ENCODE data around the gene GABBR1. TPM values are rescaled to one million over a fixed set of nuclear protein-coding genes. Genes with fewer than 3 reads are reported as not detected.
A peak's percentile ranks its signal among the peaks of the same experiment; 100 is the strongest.

Gene GABBR1
- total RNA-seq, 8 experiments from 2014 or later, result 6.4 to 53.2 (median 40.3) TPM

GRCh38 chr6:29525311-29525639 is 107.7 kb downstream of the GABBR1 start:
- WGBS, 10 experiments, result 0 to 14% (median 0%) methylated on average over 1 of the region's 1 CpG; no CpG with 5 or more reads in 1 of the 10 experiments
- Histone ChIP-seq H3K4me3 (no peak overlapping the region), H3K27ac (no peak overlapping the region), H3K4me1 (replicated peaks in 1 of 2) (no peaks in the 10 kb centered on the region)
- no peak for ATAC-seq (replicated peaks in 6 of 8)
- in situ Hi-C loops (cut with MboI; ENCODE audit: low pct_unique_long_range_greater_than_20kb in 2 of 9, low sequenced_read_pairs in 9 of 9, unreplicated experiment in 9 of 9), result no loop called here

- no peak for ATAC-seq (replicated peaks in 6 of 8)
- Histone ChIP-seq H3K4me3 (no peak overlapping the region), H3K27ac (no peak overlapping the region), H3K4me1 (replicated peaks in 1 of 2) (no peaks in the 10 kb centered on the region)
- in situ Hi-C loops (cut with MboI; ENCODE audit: low pct_unique_long_range_greater_than_20kb in 2 of 9, low sequenced_read_pairs in 9 of 9, unreplicated experiment in 9 of 9), result no loop called here
- 0 to 77% (median 43%) methylated on average over 1 to 7 of the region's 7 CpGs for WGBS, 10 experiments
Measured at GRCh38 chr6:29524444-29525310, 108.3 kb downstream of the GABBR1 start.

GRCh38 chr6:29524044-29524443 is 108.9 kb downstream of the GABBR1 start:
- Histone ChIP-seq H3K4me1 (replicated peaks in 1 of 2) (no peaks in the 10 kb centered on the region), H3K4me3 (no peak overlapping the region), H3K27ac (no peak overlapping the region)
- no peak for ATAC-seq (replicated peaks in 6 of 8)
- WGBS, 10 experiments, result 0 to 94% (median 72%) methylated on average over 1 to 2 of the region's 2 CpGs
- in situ Hi-C loops (cut with MboI; ENCODE audit: low pct_unique_long_range_greater_than_20kb in 2 of 9, low sequenced_read_pairs in 9 of 9, unreplicated experiment in 9 of 9), result no loop called here

DNA sequence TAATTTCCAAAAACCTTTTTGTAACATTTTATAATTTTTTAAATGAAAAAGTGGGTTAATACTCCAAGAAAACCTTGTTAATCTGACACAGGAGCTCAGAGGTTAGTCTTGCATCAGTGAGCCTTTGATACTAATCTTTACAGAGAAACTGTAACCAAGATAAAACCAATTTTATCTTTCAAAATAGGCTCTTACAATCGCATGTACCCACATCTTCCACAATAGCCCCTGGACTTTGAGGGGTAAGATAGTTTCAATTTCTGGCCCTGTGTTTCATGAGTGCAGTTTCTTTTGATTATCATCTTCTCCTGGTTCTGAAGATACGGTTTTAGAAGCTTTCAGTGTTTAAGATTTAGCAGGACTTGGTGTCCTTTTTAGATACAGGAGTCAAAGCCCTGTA is 110.8 kb downstream of the GABBR1 start:
- H3K4me1 ChIP-seq (replicated peaks in 1 of 2), result no peaks in the 10 kb centered on the region
- in situ Hi-C loops (cut with MboI; ENCODE audit: low pct_unique_long_range_greater_than_20kb in 2 of 9, low sequenced_read_pairs in 9 of 9, unreplicated experiment in 9 of 9), result no loop called here
- ATAC-seq (replicated peaks in 6 of 8), result no peak
- no peak overlapping the region for H3K4me3 ChIP-seq
- 0 to 100% (median 47%) methylated on average over 1 to 2 of the region's 2 CpGs for WGBS, 10 experiments
- no peak overlapping the region for H3K27ac ChIP-seq

- H3K4me3 ChIP-seq, result no peak overlapping the region
- no peak overlapping the region for H3K27ac ChIP-seq
- no peak for ATAC-seq (replicated peaks in 6 of 8)
- 0 to 100% (median 32%) methylated on average over 1 to 6 of the region's 8 CpGs; no CpG with 5 or more reads in 4 of the 10 experiments for WGBS, 10 experiments
- in situ Hi-C loops (cut with MboI; ENCODE audit: low pct_unique_long_range_greater_than_20kb in 2 of 9, low sequenced_read_pairs in 9 of 9, unreplicated experiment in 9 of 9), result no loop called here
- H3K4me1 ChIP-seq (replicated peaks in 1 of 2), result no peaks in the 10 kb centered on the region
Measured at GRCh38 chr6:29521006-29521680, 111.8 kb downstream of the GABBR1 start.

- in situ Hi-C loops (cut with MboI; ENCODE audit: low pct_unique_long_range_greater_than_20kb in 2 of 9, low sequenced_read_pairs in 9 of 9, unreplicated experiment in 9 of 9), result no loop called here
Measured at GRCh38 chr6:29520232-29520631, 112.8 kb downstream of the GABBR1 start.

DNA sequence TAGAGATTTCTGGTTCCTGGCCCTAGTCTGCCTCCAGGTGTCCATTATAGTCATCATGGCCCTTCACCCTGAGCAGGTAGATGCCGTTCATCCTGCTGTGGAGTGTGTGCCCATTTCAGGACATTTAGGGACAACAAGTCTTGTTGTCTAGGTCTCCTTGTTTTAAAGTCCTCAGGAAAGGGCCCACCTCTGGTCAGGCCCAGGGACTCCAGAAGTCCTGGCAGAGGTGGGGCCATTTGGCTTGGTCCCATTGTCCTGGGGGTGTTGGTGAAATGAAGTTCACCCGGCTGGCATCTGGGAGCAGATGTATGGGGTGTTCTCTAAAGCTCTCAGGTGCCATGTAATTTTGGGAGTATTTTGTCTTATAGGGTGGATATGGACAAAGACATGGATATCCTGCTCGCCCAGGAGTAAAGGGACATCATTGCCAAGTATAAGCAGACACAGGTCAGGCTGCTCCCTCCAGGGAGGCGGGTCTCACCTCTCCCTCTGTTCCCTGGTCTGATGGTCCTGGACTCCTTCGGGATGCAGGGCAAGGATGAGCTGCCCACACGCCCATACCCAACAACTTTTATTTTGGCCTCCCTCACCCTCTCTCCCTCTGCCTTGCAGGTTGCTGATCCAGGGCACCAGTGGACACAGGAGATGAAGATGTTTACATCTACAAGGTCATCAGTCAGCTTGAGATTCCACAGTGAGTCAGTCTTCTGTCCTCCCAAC is 113.5 kb downstream of the GABBR1 start:
- in situ Hi-C loops (cut with MboI; ENCODE audit: low pct_unique_long_range_greater_than_20kb in 2 of 9, low sequenced_read_pairs in 9 of 9, unreplicated experiment in 9 of 9), result no loop called here
- Histone ChIP-seq H3K4me3 (no peak overlapping the region), H3K27ac (no peak overlapping the region), H3K4me1 (replicated peaks in 1 of 2) (no peaks in the 10 kb centered on the region)
- WGBS, 10 experiments, result 41 to 100% (median 53%) methylated on average over 1 to 4 of the region's 6 CpGs; no CpG with 5 or more reads in 5 of the 10 experiments
- ATAC-seq (replicated peaks in 6 of 8), result no peak

More at GRCh38 chr6:29520232-29520631, 112.8 kb downstream of the GABBR1 start:
- ATAC-seq (replicated peaks in 6 of 8), result no peak
- no peak overlapping the region for H3K4me3 ChIP-seq
- no peak overlapping the region for H3K27ac ChIP-seq
- no peaks in the 10 kb centered on the region for H3K4me1 ChIP-seq (replicated peaks in 1 of 2)
- WGBS, 10 experiments, result 0 to 92% (median 66%) methylated on average over 1 to 4 of the region's 4 CpGs; no CpG with 5 or more reads in 2 of the 10 experiments

DNA sequence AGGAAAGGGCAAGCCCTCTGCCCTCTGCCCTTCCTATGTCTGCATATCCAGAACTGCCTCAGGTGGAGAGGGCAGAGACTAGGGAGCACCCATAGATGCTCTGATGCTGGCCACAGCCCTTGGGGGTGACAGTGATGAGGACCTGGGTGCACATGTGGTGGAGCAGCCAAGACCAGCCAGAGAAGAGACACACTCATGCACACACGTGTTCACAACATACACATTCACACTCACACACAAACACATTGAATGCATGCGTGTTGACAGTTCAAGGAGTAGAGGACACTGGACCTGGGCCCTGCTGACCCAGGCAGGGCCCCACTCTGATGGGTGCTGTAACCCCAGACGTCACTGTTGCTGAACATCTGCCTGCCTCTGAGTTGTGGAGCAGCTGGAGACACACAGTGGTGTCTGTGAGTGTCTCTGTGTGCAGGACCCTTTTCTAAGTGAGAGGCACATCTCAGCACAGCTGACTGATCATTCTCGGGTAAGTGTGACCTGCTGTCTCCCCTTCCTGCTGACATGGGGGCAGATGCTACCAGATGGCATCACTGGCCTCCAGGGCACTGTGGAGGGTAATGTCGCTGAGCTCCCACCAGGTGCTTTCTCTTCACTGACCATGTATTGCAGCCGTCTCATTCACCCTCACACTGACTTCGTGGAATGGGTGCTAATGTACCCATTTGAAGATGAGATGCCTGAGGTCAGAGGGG is 115.1 kb downstream of the GABBR1 start:
- 14 to 80% (median 58%) methylated on average over 1 to 4 of the region's 7 CpGs; no CpG with 5 or more reads in 5 of the 10 experiments for WGBS, 10 experiments
- ATAC-seq (replicated peaks in 6 of 8), result no peak
- in situ Hi-C loops (cut with MboI; ENCODE audit: low pct_unique_long_range_greater_than_20kb in 2 of 9, low sequenced_read_pairs in 9 of 9, unreplicated experiment in 9 of 9), result no loop called here
- Histone ChIP-seq H3K4me1 (replicated peaks in 1 of 2) (no peaks in the 10 kb centered on the region), H3K27ac (no peak overlapping the region), H3K4me3 (no peak overlapping the region)

GRCh38 chr6:29517245-29517644 is 115.7 kb downstream of the GABBR1 start:
- in situ Hi-C loops (cut with MboI; ENCODE audit: low pct_unique_long_range_greater_than_20kb in 2 of 9, low sequenced_read_pairs in 9 of 9, unreplicated experiment in 9 of 9), result no loop called here
- Histone ChIP-seq H3K4me1 (replicated peaks in 1 of 2) (no peaks in the 10 kb centered on the region), H3K27ac (no peak overlapping the region), H3K4me3 (no peak overlapping the region)
- WGBS, 10 experiments, result 0 to 17% methylated on average over 1 of the region's 1 CpG; no CpG with 5 or more reads in 8 of the 10 experiments
- no peak for ATAC-seq (replicated peaks in 6 of 8)

- H3K4me1 ChIP-seq (replicated peaks in 1 of 2), result no peaks in the 10 kb centered on the region
- H3K27ac ChIP-seq, result no peak overlapping the region
- H3K4me3 ChIP-seq, result no peak overlapping the region
- in situ Hi-C loops (cut with MboI; ENCODE audit: low pct_unique_long_range_greater_than_20kb in 2 of 9, low sequenced_read_pairs in 9 of 9, unreplicated experiment in 9 of 9), result no loop called here
- ATAC-seq (replicated peaks in 6 of 8), result peak in 3 of 8 experiments; percentile 22 to 90 (median 58)
- 0 to 96% (median 78%) methylated on average over 2 to 6 of the region's 6 CpGs for WGBS, 10 experiments
Measured at GRCh38 chr6:29516108-29516507, 116.9 kb downstream of the GABBR1 start.

DNA sequence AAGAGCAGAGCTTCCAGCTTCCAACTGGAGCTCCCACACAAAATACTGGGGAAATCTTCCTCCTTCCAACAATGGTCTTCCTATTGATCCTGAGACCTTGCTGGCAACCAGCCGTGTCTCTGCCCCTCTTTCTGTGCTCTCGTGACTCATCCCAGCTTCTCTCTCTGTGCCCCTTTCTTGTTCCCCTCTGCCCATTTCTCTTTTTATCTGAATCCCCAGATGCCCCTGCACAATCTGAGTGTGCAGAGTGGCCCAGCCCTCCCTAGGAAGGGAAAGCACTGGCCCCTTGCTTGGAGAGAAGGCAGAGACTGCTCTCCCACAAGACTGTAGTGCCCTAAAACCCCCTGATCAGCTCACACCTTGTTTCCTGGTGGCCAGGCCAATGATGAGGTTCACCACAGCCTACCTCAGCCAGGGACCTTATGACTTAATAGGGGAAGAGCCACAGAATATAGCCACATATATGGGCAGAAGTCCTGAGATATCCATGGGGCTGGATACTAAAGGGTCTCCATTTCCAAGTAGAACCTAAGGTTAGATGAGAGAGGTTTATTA is 122.2 kb downstream of the GABBR1 start:
- H3K27ac ChIP-seq, result no peak overlapping the region
- WGBS, 10 experiments, result 0 to 79% (median 65%) methylated on average over 1 to 2 of the region's 2 CpGs; no CpG with 5 or more reads in 6 of the 10 experiments
- no peak overlapping the region for H3K4me3 ChIP-seq
- ATAC-seq (replicated peaks in 6 of 8), result no peak
- in situ Hi-C loops (cut with MboI; ENCODE audit: low pct_unique_long_range_greater_than_20kb in 2 of 9, low sequenced_read_pairs in 9 of 9, unreplicated experiment in 9 of 9), result no loop called here
- H3K4me1 ChIP-seq (replicated peaks in 1 of 2), result no peaks in the 10 kb centered on the region

- in situ Hi-C loops (cut with MboI; ENCODE audit: low pct_unique_long_range_greater_than_20kb in 2 of 9, low sequenced_read_pairs in 9 of 9, unreplicated experiment in 9 of 9), result no loop called here
- Histone ChIP-seq H3K27ac (no peak overlapping the region), H3K4me1 (replicated peaks in 1 of 2) (no peaks in the 10 kb centered on the region), H3K4me3 (no peak overlapping the region)
- peak in 1 of 8 experiments; percentile 53 for ATAC-seq (replicated peaks in 6 of 8)
- WGBS, 10 experiments, result 0 to 47% (median 16%) methylated on average over 2 to 4 of the region's 4 CpGs; no CpG with 5 or more reads in 2 of the 10 experiments
Measured at GRCh38 chr6:29510202-29510601, 122.8 kb downstream of the GABBR1 start.
